HG02678 (cell line): ENCODE measurements around the gene EFNB1.
A peak's percentile ranks its signal among the peaks of the same experiment; 100 is the strongest.
"Not testable (repeated sequence)": the region's sequence is repeated elsewhere in the genome, so short reads cannot be mapped to it uniquely, and the experiment has no call there.

Experiments used
- ATAC-seq: cut with Tn5 transposase; IDR thresholded peaks from one replicate; pipeline ENCODE4 v1.9.1; 2021; ENCODE audit warnings: mild to moderate bottlenecking, moderate library complexity; ENCODE audit not compliant: unreplicated experiment

Gene EFNB1

DNA sequence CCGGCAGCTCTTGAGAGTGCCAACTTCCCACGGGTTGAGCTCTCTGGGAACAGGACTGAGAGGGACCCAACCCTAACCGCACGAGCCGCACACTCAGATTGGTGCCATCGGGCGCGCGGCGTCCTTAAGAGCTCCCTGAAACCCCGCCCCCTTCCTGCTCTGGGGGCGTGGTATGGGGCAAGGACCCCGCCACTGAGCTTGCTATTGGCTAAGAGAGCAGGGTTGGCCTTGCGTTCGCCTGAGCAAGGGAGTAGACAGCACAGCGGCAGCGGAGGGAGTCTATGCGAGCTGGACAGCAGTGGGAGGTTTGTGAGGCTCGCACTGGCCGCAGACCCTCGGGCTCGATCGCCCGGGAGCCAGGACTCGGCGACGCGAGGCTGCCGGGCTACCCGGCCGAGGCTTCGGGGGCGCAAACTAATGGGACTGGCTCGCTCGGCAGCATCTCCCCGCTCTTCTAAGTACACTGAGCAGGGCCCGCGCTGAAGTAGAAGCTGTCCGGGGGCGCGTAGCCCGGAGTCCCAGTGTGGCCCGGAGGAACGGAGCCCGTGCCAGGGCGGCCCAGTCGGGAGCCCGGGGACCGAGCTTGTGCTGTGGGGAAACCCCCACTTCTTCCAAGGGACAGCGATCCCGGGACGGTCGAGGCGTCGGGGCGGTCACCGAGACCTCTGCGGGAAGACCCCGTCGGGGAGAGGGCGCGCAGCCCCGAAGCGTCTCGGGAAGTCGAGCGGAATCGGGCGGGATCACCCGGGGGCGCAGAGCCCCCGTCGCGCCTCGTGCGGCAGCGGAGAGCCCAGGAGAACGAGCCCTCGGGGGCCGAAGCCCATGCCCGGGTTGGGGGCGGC, at the start of gene EFNB1:
Gene EFNB1, plus strand, starts transcription at position 282 of the 842 bp plus-strand sequence. CDS start 756 bp downstream, outside the sequence.
- peak; percentile 98 for ATAC-seq

GRCh38 chrX:68781295-68781694, 47.5 kb upstream of the EFNB1 start:
- not testable (repeated sequence) for ATAC-seq

- ATAC-seq: no peak
Measured at GRCh38 chrX:68784816-68785215, 44.0 kb upstream of the EFNB1 start.

DNA sequence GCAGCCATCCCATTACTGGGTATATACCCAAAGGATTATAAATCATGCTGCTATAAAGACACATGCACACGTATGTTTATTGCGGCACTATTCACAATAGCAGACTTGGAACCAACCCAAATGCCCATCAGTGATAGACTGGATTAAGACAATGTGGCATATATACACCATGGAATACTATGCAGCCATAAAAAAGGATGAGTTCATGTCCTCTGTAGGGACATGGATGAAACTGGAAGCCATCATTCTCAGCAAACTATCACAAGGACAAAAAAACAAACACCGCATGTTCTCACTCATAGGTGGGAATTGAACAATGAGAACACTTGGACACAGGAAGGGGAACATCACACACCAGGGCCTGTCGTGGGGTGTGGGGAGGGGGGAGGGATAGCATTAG, 42.2 kb upstream of the EFNB1 start:
- not testable (repeated sequence) for ATAC-seq

- no peak for ATAC-seq
Measured at GRCh38 chrX:68789966-68790365, 38.9 kb upstream of the EFNB1 start.

GRCh38 chrX:68792083-68792482, 36.7 kb upstream of the EFNB1 start:
- no peak for ATAC-seq

DNA sequence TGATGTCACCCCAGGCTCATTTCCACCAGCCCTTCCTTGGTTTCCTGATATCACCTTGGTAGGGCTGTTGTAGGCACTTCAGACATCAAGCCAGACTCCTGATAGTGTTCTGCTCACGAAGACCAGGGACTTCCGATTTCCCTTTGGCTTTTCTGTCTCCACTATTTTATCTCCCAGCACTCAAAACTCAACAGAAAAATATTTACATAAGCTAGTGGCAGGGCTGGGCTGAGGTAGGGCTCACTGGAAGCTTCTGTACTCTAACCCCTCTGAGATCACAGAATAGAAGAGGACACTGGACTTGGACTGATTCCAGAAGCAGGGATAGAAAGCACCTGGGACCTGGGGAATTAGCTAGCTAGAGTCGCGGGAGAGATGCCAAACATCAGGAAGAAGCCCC, 34.4 kb upstream of the EFNB1 start:
- no peak for ATAC-seq

DNA sequence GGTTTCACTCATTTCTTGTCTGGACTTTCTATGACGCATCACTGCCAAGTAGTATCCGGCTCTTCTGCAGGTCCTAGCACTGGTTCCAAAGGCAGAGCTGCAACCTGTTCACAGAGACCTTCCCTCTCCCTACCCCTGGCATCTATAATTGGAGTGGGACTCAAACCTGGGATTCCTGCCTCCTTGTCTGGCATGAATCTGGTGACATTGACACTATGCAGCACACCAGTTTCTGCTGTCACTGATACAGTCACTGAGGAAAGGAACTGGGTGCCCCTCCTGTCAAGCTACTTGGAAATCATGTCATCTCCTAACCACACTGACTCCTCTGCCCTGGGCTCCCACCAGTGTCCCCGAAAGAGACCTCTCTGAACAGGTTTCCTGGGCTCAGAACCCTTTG, 33.1 kb upstream of the EFNB1 start:
- no peak for ATAC-seq

- not testable (repeated sequence) for ATAC-seq
Measured at GRCh38 chrX:68798400-68798799, 30.4 kb upstream of the EFNB1 start.

- ATAC-seq: no peak
Measured at GRCh38 chrX:68801737-68802290, 27.0 kb upstream of the EFNB1 start.

DNA sequence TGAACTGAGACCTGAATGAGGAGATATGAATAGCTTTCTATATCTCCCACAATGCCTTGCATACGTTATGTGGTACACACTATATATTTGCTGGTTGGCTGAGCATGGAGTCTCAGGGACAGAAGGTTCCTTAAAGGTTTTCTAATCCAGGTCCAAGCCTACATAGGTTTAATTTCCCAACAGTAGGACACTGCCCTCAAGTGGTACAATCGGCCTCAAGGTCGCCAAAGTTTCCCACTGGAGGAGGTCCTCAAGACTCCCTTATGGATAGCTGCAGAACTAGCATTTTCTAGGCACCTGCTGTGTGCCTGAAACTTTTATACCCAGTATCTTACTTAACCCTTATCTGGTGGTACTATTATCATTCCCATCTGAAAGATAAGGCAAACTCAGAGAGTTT, 21.0 kb upstream of the EFNB1 start:
- no peak for ATAC-seq

GRCh38 chrX:68808686-68809357, 20.0 kb upstream of the EFNB1 start:
- no peak for ATAC-seq

GRCh38 chrX:68820476-68821110, 8.2 kb upstream of the EFNB1 start:
- no peak for ATAC-seq

DNA sequence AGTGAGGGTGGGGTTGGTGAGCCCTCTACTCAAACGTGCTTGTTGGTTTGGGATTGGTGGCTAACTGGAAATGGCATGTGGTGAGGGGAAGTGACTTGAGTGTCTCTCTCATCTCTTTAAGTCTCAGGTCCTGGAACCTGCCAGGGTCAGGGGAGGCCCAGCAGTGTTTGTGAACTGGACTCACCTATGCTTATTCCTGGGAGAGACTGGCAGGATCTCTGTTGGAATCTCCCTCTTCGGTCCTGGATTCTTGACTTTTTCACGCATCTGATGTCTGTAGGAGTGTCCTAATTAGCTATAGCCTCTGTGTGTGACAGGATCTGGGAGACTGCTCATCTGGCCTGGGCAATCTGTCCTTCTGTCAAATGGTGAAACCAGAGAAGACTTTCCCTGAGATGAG, 7.2 kb upstream of the EFNB1 start:
- ATAC-seq: no peak

- ATAC-seq: no peak
Measured at GRCh38 chrX:68822641-68823410, 6.0 kb upstream of the EFNB1 start.

DNA sequence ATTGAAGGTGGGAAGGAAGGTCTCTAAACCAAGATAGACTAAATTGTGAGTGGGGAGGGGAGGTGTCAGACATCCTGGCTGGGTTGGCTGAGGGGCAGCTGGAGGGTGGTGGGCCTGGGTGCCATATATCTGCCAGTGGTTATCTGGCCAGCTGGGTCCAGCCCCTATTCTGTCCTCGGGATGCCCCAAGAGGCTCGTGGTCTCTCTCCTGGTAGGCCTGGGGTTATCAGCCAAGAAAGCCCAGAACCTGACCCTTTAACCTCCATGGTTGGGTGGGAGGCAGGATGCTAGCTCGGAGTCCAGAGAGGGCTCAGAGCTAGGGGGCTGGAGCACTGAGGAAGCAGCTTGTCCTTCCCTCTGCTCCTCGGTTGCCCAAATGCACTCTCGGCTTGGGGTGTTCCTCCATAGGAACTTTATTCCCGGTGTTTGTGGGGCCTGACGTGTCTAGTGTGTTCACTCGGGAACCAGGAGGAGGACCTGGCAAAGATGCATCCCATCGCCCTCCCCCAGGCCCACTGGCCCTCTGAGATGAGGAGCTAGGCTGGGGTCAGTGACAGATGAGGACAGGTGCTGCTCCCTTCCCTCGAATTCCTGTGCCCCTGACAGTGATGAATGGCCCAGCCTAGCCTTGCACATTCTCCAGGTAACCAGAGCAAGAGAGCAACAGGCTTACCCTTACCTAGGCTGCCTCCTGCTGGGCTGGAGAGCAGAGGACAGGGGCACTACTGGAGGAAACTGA, 5.2 kb upstream of the EFNB1 start:
- no peak for ATAC-seq

DNA sequence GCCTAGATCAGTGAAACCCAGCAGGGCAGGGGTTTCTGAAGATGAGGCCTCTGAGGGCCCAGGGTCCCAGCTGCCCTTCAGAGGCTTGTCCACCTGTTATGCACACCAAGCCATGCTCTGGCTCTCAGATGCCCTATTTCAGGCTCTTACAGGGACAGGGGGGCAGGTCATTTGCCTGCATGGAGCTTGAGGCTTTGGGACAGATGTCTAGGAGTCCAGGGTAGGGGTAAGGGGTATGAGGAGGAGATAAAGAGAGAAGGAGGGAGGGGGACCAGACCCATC, 4.7 kb upstream of the EFNB1 start:
- no peak for ATAC-seq

DNA sequence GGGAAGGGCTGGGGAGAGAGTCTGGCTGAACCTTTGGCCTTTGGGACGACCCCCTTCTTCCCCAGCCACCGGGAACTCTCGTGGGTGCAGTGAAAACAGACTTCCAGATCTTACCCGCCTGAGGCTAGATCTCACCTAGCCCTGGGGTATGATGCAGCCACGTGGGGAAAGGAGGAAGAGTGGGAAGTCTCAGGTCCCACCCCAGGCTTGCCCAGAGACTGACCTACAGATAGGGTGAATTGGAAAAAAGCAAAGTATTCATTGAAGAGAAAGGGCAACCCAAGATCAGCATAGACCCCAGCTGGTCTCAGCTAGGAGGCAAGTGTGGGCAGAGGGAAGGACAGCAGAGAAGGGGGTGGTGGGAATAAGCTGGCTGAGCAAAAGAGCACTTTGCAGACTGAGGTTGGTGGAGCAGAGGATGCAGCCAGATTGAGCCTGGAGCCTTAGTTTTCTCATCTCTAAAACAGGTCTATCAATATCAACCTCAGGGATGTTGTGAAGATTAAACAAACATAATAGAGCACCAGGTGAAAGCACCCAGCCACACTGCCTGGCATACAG, 4.2 kb upstream of the EFNB1 start:
- no peak for ATAC-seq

DNA sequence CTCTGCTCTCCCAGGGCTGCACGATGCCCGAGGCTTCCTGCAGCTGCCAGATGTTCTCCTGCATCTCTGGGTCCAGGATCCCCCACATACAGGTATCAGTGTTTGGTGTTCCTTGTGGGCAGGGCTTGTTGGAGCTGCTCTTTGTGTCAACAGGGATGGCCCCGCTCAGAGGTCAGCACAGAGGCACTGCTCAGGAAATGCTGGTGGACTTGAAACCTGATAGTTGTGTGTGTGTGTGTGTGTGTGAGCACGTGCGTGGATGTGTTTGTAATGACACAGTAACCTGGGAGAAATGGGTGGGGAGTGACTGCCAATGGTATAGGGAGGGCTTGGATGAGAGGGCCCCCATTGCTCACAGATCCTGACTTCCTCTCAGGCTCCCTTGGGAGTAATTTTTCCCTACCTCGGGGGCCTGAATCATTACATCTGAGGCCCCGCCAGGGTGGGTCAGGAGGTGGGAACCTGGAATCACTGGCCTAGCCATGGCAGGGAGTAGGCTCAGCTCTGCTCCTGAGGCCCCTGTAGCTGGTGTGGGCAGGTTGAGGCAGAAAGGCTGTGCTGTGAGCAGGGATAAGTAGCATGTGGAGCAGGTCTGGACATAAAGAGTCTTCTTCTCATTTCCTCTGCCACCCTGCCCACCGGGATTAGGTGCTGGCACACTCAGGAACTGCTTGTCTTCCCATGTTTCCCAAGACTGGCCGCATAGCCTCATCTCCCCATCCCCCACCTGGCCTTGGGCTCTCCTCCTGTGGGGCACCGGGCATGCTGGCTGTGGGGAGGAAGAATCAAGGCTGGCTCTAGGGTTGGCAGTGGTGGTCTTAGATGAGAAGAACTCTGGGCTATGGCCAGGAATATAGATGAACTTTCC, 2.5 kb upstream of the EFNB1 start:
- ATAC-seq: no peak
